Measurements from ENCODE around the gene PDCD11.

The PDCD11 gene

GRCh38 chr10:103451831-103452505 lies 55.5 kb downstream of the PDCD11 start, which contains the start of gene CALHM2:
Gene CALHM2, minus strand, starts transcription at chr10:103452370. Its CDS starts 2,429 bp downstream, at chr10:103449941.
- peak; percentile 70 to 77 for DNase-seq

- no peak for DNase-seq
Measured at GRCh38 chr10:103452506-103453230, 56.2 kb downstream of the PDCD11 start.

GRCh38 chr10:103454026-103454425 lies 57.6 kb downstream of the PDCD11 start:
- no peak for DNase-seq

GRCh38 chr10:103455235-103455634 lies 58.8 kb downstream of the PDCD11 start:
- no peak for DNase-seq

GRCh38 chr10:103456074-103456660 lies 59.7 kb downstream of the PDCD11 start:
- no peak for DNase-seq

- DNase-seq: no peak
Measured at GRCh38 chr10:103457176-103457712, 60.8 kb downstream of the PDCD11 start.

GRCh38 chr10:103457896-103458583 lies 61.6 kb downstream of the PDCD11 start:
- DNase-seq: no peak

GRCh38 chr10:103458720-103459119 lies 62.3 kb downstream of the PDCD11 start, which contains the start of gene CALHM1:
Gene CALHM1, minus strand, starts transcription at chr10:103458900. Its CDS starts 149 bp downstream, at chr10:103458751.
- DNase-seq: no peak

GRCh38 chr10:103459615-103460014 lies 63.2 kb downstream of the PDCD11 start:
- no peak for DNase-seq

- DNase-seq: no peak
Measured at GRCh38 chr10:103463499-103463898, 67.1 kb downstream of the PDCD11 start.

GRCh38 chr10:103465411-103466179 lies 69.2 kb downstream of the PDCD11 start:
- no peak for DNase-seq

- no peak for DNase-seq
Measured at GRCh38 chr10:103466734-103467133, 70.3 kb downstream of the PDCD11 start.

GRCh38 chr10:103467406-103467805 lies 71.0 kb downstream of the PDCD11 start:
- no peak for DNase-seq

GRCh38 chr10:103469201-103469600 lies 72.8 kb downstream of the PDCD11 start:
- no peak for DNase-seq

- peak; percentile 62 to 67 for DNase-seq
Measured at GRCh38 chr10:103470761-103471653, 74.6 kb downstream of the PDCD11 start.

- no peak for DNase-seq
Measured at GRCh38 chr10:103472005-103472404, 75.6 kb downstream of the PDCD11 start.

GRCh38 chr10:103473261-103473671 lies 76.8 kb downstream of the PDCD11 start:
- no peak for DNase-seq

GRCh38 chr10:103474077-103474476 lies 77.7 kb downstream of the PDCD11 start:
- DNase-seq: no peak

GRCh38 chr10:103475437-103475836 lies 79.0 kb downstream of the PDCD11 start:
- no peak for DNase-seq

GRCh38 chr10:103476046-103476768 lies 79.8 kb downstream of the PDCD11 start:
- DNase-seq: no peak
